GM23338 (cell line): ENCODE measurements around the gene NRP1. TPM values are rescaled to one million over a fixed set of nuclear protein-coding genes. Genes with fewer than 3 reads are reported as not detected.

Experiments
- ATAC-seq: fragments of 200-7000 bp; cut with Tn5 transposase; 3 replicates; pipeline ENCODE4 v1.9.1; 2020
- DNase-seq: peaks from one replicate; pipeline ENCODE4 v3.0.0-alpha.2; 2015; ENCODE audit warnings: low spot score
- H2AFZ ChIP-seq: fragments of 200-600 bp; sonication (generic); 2 replicates; pipeline ENCODE4 v1.8.0; 2016; ENCODE audit warnings: antibody characterized with exemption, mild to moderate bottlenecking, moderate library complexity
- H3F3A ChIP-seq: fragments of 200-600 bp; sonication (generic); replicated peaks from 2 replicates; pipeline ENCODE4 v1.8.0; 2017; ENCODE audit warnings: antibody characterized with exemption, mixed run types, low read depth
- H3K27ac ChIP-seq: fragments of 200-600 bp; sonication (generic); 2 replicates; pipeline ENCODE4 v1.6.1; 2016; ENCODE audit warnings: low read depth
- H3K27me3 ChIP-seq: fragments of 200-600 bp; sonication (generic); 2 replicates; pipeline ENCODE4 v1.8.0; 2016; ENCODE audit warnings: mild to moderate bottlenecking, mixed run types, moderate library complexity; ENCODE audit not compliant: insufficient read depth
- H3K36me3 ChIP-seq: fragments of 200-600 bp; sonication (generic); 2 replicates; pipeline ENCODE4 v1.8.0; 2016; ENCODE audit warnings: mild to moderate bottlenecking; ENCODE audit not compliant: insufficient read depth
- H3K4me1 ChIP-seq: fragments of 200-600 bp; sonication (generic); 2 replicates; pipeline ENCODE4 v1.8.0; 2016; ENCODE audit warnings: mild to moderate bottlenecking, moderate library complexity; ENCODE audit not compliant: insufficient read depth
- H3K4me2 ChIP-seq: fragments of 200-600 bp; sonication (generic); 2 replicates; pipeline ENCODE4 v1.7.1; 2017; ENCODE audit warnings: mixed run types
- H3K4me3 ChIP-seq: fragments of 200-600 bp; sonication (generic); 2 replicates; pipeline ENCODE4 v1.6.1; 2016; ENCODE audit warnings: mixed run types
- H3K79me2 ChIP-seq: fragments of 200-600 bp; sonication (generic); replicated peaks from 2 replicates; pipeline ENCODE4 v1.8.0; 2017; ENCODE audit warnings: mild to moderate bottlenecking; ENCODE audit not compliant: insufficient read depth
- H3K9me2 ChIP-seq: fragments of 200-600 bp; sonication (generic); 2 replicates; pipeline ENCODE4 v1.8.0; 2017; ENCODE audit not compliant: insufficient read depth
- H4K20me1 ChIP-seq: fragments of 200-600 bp; sonication (generic); replicated peaks from 2 replicates; pipeline ENCODE4 v1.8.0; 2017; ENCODE audit warnings: mild to moderate bottlenecking; ENCODE audit not compliant: insufficient read depth
- H3K27ac Mint-ChIP-seq: 2 replicates; pipeline ENCODE4 v1.8.0; 2020; ENCODE audit warnings: inconsistent platforms, mild to moderate bottlenecking, moderate library complexity, mixed read lengths
- H3K27me3 Mint-ChIP-seq: 3 replicates; pipeline ENCODE4 v1.8.0; 2022; ENCODE audit warnings: low read depth, mild to moderate bottlenecking, moderate library complexity, mixed read lengths, inconsistent platforms; ENCODE audit not compliant: insufficient read depth, poor library complexity
- H3K36me3 Mint-ChIP-seq: 3 replicates; pipeline ENCODE4 v1.8.0; 2021; ENCODE audit warnings: low read depth, mild to moderate bottlenecking, inconsistent platforms, moderate library complexity, mixed read lengths
- H3K4me1 Mint-ChIP-seq: 3 replicates; pipeline ENCODE4 v1.8.0; 2020; ENCODE audit warnings: mild to moderate bottlenecking, inconsistent platforms, mixed read lengths
- H3K4me3 Mint-ChIP-seq: 3 replicates; pipeline ENCODE4 v1.8.0; 2021; ENCODE audit warnings: moderate library complexity, mild to moderate bottlenecking, inconsistent platforms, mixed read lengths
- H3K9me3 Mint-ChIP-seq: 3 replicates; pipeline ENCODE4 v1.8.0; 2020; ENCODE audit warnings: moderate library complexity, mild to moderate bottlenecking, inconsistent platforms, mixed read lengths
- CREB1 ChIP-seq: fragments of 250-450 bp; sonication (Bioruptor Pico); IDR thresholded peaks from 2 replicates; pipeline ENCODE4 v1.5.0; 2020; ENCODE audit warnings: low read depth, mild to moderate bottlenecking, moderate library complexity
- EZH2 ChIP-seq: fragments of 200-600 bp; sonication (generic); IDR thresholded peaks from one replicate; pipeline ENCODE4 v1.8.0; 2017; ENCODE audit warnings: antibody characterized with exemption, mild to moderate bottlenecking, low read depth; ENCODE audit not compliant: unreplicated experiment
- JUNB ChIP-seq: IDR thresholded peaks from one replicate; pipeline ENCODE4 v1.6.1; 2016; ENCODE audit warnings: antibody characterized with exemption; ENCODE audit not compliant: unreplicated experiment
- POLR2AphosphoS5 ChIP-seq: IDR thresholded peaks from 2 replicates; pipeline ENCODE4 v1.6.1; 2016; ENCODE audit warnings: antibody characterized with exemption, low read depth
- STAT1 ChIP-seq: IDR thresholded peaks from one replicate; pipeline ENCODE4 v1.6.1; 2016; ENCODE audit warnings: antibody characterized with exemption; ENCODE audit not compliant: unreplicated experiment
- polyA plus RNA-seq: library from polyadenylated mRNA; unstranded; fragments of >200 nt; fragmentation: Nextera tagmentation; extraction: Ambion mirVana; gene quantifications from 2 replicates; pipeline ENCODE4 v1.2.1, GENCODE V29; 2016
- total RNA-seq: library from RNA; depleted of rRNA; stranded (reverse); fragments of >200 nt; shearing (Covaris generic); gene quantifications from 2 replicates; pipeline ENCODE4 v1.2.3, GENCODE V29; 2014
- TF ChIP-seq, protein P1 (sequence below): IDR thresholded peaks from one replicate; pipeline ENCODE4 v1.6.1; 2018; ENCODE audit warnings: antibody characterized with exemption; ENCODE audit not compliant: unreplicated experiment
- TF ChIP-seq, protein P2 (sequence below), 2 experiments: fragments of 200-600 bp in 1 of 2; sonication (generic) in 1 of 2; conservative IDR thresholded peaks; 2 replicates each; pipeline versions ENCODE4 v1.5.1 to v1.6.1; 2016 to 2017; ENCODE audit warnings: antibody characterized with exemption in 2 of 2, low read depth in 2 of 2, mild to moderate bottlenecking in 2 of 2, moderate library complexity in 1 of 2

Gene NRP1
- total and polyA plus RNA-seq, 2 experiments from 2014 or later: 2.9 to 3.5 TPM

DNA sequence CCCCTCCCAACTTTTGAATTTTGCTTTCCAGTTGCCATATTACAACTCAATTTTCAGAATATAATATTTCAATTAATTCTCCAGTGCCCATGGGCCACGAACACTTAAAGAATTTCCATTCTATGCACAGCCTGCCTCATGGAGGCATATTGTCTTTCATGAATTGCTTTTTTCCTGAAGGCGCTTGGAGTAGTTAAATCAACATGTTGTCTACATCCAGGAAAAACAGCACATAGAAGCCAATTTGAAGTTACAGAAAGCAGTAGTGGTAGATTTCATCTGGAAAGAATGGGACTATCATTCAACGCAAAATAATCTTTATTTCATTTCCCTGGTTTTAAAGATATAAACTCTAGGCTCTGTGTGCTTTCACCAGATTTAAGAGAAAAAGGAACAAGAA, 106.0 kb downstream of the NRP1 start:
- Mint-ChIP-seq H3K36me3 (no peaks in the 10 kb centered on the region), H3K4me3 (no peak overlapping the region), H3K27ac (no peak overlapping the region), H3K9me3 (no peaks in the 10 kb centered on the region), H3K4me1 (peaks cover 16% of the 10 kb centered on the region), H3K27me3 (peaks cover 1% of the 10 kb centered on the region)
- H3K79me2 ChIP-seq: no peaks in the 10 kb centered on the region
- H3K9me2 ChIP-seq: no peaks in the 10 kb centered on the region; the same call in 1 of the 2 replicates
- H3K4me2 ChIP-seq: no peak overlapping the region
- H3K27me3 ChIP-seq: no peaks in the 10 kb centered on the region
- H3K27ac ChIP-seq: no peak overlapping the region
- H3K4me3 ChIP-seq: no peak overlapping the region
- no peak overlapping the region for H2AFZ ChIP-seq
- no peaks in the 10 kb centered on the region for H3F3A ChIP-seq
- peaks cover 8% of the 10 kb centered on the region for H3K4me1 ChIP-seq
- DNase-seq (no peak), ATAC-seq (no peak)
- no peaks in the 10 kb centered on the region for H4K20me1 ChIP-seq
- TF ChIP-seq STAT1 (no peak), EZH2 (no peak)
- TF ChIP-seq, protein P1, sequence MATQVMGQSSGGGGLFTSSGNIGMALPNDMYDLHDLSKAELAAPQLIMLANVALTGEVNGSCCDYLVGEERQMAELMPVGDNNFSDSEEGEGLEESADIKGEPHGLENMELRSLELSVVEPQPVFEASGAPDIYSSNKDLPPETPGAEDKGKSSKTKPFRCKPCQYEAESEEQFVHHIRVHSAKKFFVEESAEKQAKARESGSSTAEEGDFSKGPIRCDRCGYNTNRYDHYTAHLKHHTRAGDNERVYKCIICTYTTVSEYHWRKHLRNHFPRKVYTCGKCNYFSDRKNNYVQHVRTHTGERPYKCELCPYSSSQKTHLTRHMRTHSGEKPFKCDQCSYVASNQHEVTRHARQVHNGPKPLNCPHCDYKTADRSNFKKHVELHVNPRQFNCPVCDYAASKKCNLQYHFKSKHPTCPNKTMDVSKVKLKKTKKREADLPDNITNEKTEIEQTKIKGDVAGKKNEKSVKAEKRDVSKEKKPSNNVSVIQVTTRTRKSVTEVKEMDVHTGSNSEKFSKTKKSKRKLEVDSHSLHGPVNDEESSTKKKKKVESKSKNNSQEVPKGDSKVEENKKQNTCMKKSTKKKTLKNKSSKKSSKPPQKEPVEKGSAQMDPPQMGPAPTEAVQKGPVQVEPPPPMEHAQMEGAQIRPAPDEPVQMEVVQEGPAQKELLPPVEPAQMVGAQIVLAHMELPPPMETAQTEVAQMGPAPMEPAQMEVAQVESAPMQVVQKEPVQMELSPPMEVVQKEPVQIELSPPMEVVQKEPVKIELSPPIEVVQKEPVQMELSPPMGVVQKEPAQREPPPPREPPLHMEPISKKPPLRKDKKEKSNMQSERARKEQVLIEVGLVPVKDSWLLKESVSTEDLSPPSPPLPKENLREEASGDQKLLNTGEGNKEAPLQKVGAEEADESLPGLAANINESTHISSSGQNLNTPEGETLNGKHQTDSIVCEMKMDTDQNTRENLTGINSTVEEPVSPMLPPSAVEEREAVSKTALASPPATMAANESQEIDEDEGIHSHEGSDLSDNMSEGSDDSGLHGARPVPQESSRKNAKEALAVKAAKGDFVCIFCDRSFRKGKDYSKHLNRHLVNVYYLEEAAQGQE: no peak
- no peaks in the 10 kb centered on the region for H3K36me3 ChIP-seq

DNA sequence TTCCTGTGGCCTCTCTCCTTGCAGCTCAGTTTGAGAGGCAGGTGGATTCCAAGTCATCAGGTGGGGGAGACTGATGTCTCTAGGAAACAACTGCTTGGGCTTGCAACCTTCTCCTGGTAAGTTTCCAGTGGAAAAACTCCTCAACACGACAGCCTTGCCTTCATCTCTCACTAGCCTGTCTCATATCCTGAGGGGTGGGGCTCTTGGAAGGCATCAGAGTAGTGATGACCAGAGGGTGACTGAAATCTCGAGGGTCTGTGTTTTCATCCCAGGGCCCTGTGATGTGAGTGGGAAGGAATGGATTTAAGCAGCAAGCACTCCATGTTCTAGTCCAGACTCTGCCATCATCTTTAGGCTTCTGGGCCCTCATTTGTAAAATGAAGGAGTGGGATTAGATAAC, 107.0 kb downstream of the NRP1 start:
- H3K27ac ChIP-seq: no peak overlapping the region
- H2AFZ ChIP-seq: no peak overlapping the region
- peaks cover 8% of the 10 kb centered on the region for H3K4me1 ChIP-seq
- H3K79me2 ChIP-seq: no peaks in the 10 kb centered on the region
- H3K9me3 Mint-ChIP-seq: no peaks in the 10 kb centered on the region
- DNase-seq: no peak
- no peaks in the 10 kb centered on the region for H3K36me3 ChIP-seq
- H3K9me2 ChIP-seq: no peaks in the 10 kb centered on the region; the same call in 1 of the 2 replicates
- no peaks in the 10 kb centered on the region for H4K20me1 ChIP-seq
- H3K4me3 Mint-ChIP-seq: no peak overlapping the region
- TF ChIP-seq EZH2 (no peak), CREB1 (CRISPR knock-in tag) (no peak), POLR2AphosphoS5 (no peak), JUNB (no peak)
- TF ChIP-seq, protein P2, sequence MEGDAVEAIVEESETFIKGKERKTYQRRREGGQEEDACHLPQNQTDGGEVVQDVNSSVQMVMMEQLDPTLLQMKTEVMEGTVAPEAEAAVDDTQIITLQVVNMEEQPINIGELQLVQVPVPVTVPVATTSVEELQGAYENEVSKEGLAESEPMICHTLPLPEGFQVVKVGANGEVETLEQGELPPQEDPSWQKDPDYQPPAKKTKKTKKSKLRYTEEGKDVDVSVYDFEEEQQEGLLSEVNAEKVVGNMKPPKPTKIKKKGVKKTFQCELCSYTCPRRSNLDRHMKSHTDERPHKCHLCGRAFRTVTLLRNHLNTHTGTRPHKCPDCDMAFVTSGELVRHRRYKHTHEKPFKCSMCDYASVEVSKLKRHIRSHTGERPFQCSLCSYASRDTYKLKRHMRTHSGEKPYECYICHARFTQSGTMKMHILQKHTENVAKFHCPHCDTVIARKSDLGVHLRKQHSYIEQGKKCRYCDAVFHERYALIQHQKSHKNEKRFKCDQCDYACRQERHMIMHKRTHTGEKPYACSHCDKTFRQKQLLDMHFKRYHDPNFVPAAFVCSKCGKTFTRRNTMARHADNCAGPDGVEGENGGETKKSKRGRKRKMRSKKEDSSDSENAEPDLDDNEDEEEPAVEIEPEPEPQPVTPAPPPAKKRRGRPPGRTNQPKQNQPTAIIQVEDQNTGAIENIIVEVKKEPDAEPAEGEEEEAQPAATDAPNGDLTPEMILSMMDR (conservative IDR thresholded peaks at IDR 0.05; ENCODE audit: low read depth in 2 of 2): no peak
- no peak overlapping the region for H3K4me2 ChIP-seq
- H3K36me3 Mint-ChIP-seq: no peaks in the 10 kb centered on the region
- H3K4me3 ChIP-seq: no peak overlapping the region
- no peak overlapping the region for H3K27ac Mint-ChIP-seq
- ATAC-seq: no peak
- H3F3A ChIP-seq: no peaks in the 10 kb centered on the region
- H3K27me3 Mint-ChIP-seq: peaks cover 1% of the 10 kb centered on the region
- peaks cover 16% of the 10 kb centered on the region for H3K4me1 Mint-ChIP-seq
- no peaks in the 10 kb centered on the region for H3K27me3 ChIP-seq
